K562 (cell line): ENCODE results near the gene FAM234B.

Source experiments
- RBFOX2 ChIP-seq: fragments of 200-400 bp; formaldehyde crosslinking; IDR thresholded peaks from 2 replicates; pipeline ENCODE4 v1.6.1; 2017; ENCODE audit warnings: low read depth, mild to moderate bottlenecking, low read length, moderate library complexity
- RFX1 ChIP-seq: fragments of 450-650 bp; IDR thresholded peaks from 2 replicates; pipeline ENCODE4 v1.6.1; 2016; ENCODE audit warnings: mild to moderate bottlenecking, moderate library complexity
- SMARCE1 ChIP-seq: fragments of 450-650 bp; IDR thresholded peaks from 2 replicates; pipeline ENCODE4 v1.7.1; 2016; ENCODE audit warnings: mild to moderate bottlenecking
- TEAD2 ChIP-seq: fragments of 450-650 bp; IDR thresholded peaks from 2 replicates; pipeline ENCODE4 v1.6.1; 2016; ENCODE audit warnings: missing genetic modification characterization, control low read depth, missing compliant biosample characterization
- ZNF740 ChIP-seq, 3 experiments: fragments of 200-800 bp in 1 of 3; sonication (Bioruptor generic) in 1 of 3; sonication (generic) in 1 of 3; formaldehyde crosslinking in 1 of 3; IDR thresholded peaks; 2 replicates each; pipeline versions ENCODE4 v1.6.1 to v1.8.0; 2016 to 2022; ENCODE audit warnings: mild to moderate bottlenecking in 2 of 3, missing compliant biosample characterization in 2 of 3, missing genetic modification characterization in 2 of 3, missing genetic modification reagents in 1 of 3

GRCh38 chr12:13116259-13116658 lies 72.1 kb downstream of the FAM234B start:
- TF ChIP-seq RBFOX2: no peak
- no peak for TF ChIP-seq ZNF740 (CRISPR knock-in tag; IDR thresholded peaks at IDR 0.05)
- TF ChIP-seq ZNF740 (tag; IDR thresholded peaks at IDR 0.05): no peak
- TF ChIP-seq TEAD2: no peak
- no peak for TF ChIP-seq RFX1
- no peak for TF ChIP-seq SMARCE1
